Limb (tissue), 2 donors: ENCODE data around the gene TMC7.

Experiments used
- DNase-seq, 2 donors: peaks; one replicate each; pipeline ENCODE4 v3.0.0-alpha.2; 2016; ENCODE audit errors: extremely low spot score in 2 of 2

The TMC7 gene

GRCh38 chr16:19029980-19030379, 46.2 kb downstream of the TMC7 start:
- DNase-seq, result no peak

- DNase-seq, result no peak
Observed at GRCh38 chr16:19031738-19032137, 48.0 kb downstream of the TMC7 start.

- DNase-seq, result no peak
Observed at GRCh38 chr16:19033761-19034160, 50.0 kb downstream of the TMC7 start.

- DNase-seq, result no peak
Observed at GRCh38 chr16:19040400-19040799, 56.7 kb downstream of the TMC7 start.

- DNase-seq, result no peak
Observed at GRCh38 chr16:19044769-19045168, 61.0 kb downstream of the TMC7 start.

- no peak for DNase-seq
Observed at GRCh38 chr16:19046062-19046461, 62.3 kb downstream of the TMC7 start.

GRCh38 chr16:19062706-19063105, 79.0 kb downstream of the TMC7 start:
- DNase-seq, result no peak

GRCh38 chr16:19066988-19067348, 83.2 kb downstream of the TMC7 start:
- peak in 1 of 2 donors; percentile 32 for DNase-seq

- DNase-seq, result peak; percentile 99 to 100
Observed at GRCh38 chr16:19067349-19068236, 83.9 kb downstream of the TMC7 start, which contains the start of gene COQ7. Gene COQ7, plus strand, starts transcription at chr16:19067614. Its CDS starts 51 bp downstream, at chr16:19067665.

GRCh38 chr16:19068237-19068815, 84.6 kb downstream of the TMC7 start:
- no peak for DNase-seq

GRCh38 chr16:19071811-19072777, 88.4 kb downstream of the TMC7 start:
- DNase-seq, result peak in 1 of 2 donors; percentile 43

- no peak for DNase-seq
Observed at GRCh38 chr16:19073344-19073743, 89.6 kb downstream of the TMC7 start.

GRCh38 chr16:19073863-19074262, 90.1 kb downstream of the TMC7 start:
- no peak for DNase-seq

GRCh38 chr16:19075511-19075910, 91.8 kb downstream of the TMC7 start:
- DNase-seq, result no peak

- no peak for DNase-seq
Observed at GRCh38 chr16:19077879-19078278, 94.1 kb downstream of the TMC7 start.

GRCh38 chr16:19083670-19084069, 99.9 kb downstream of the TMC7 start:
- DNase-seq, result no peak

- DNase-seq, result no peak
Observed at GRCh38 chr16:19084139-19084538, 100.4 kb downstream of the TMC7 start.

- DNase-seq, result no peak
Observed at GRCh38 chr16:19084879-19085278, 101.1 kb downstream of the TMC7 start.

GRCh38 chr16:19085679-19086200, 102.0 kb downstream of the TMC7 start:
- DNase-seq, result no peak

GRCh38 chr16:19086322-19087199, 102.8 kb downstream of the TMC7 start:
- DNase-seq, result peak; percentile 91 to 93
